GM23248 (cell line): ENCODE data around the gene ABL1.
"Not testable (repeated sequence)": the region's sequence is repeated elsewhere in the genome, so short reads cannot be mapped to it uniquely, and the experiment has no call there.

Experiments
- EZH2 ChIP-seq: fragments of 200-600 bp; sonication (generic); IDR thresholded peaks from 2 replicates; pipeline ENCODE4 v1.6.1; 2018; ENCODE audit warnings: antibody characterized with exemption, mild to moderate bottlenecking; ENCODE audit not compliant: insufficient read depth, poor library complexity, severe bottlenecking
- EZH2phosphoT487 ChIP-seq: fragments of 200-600 bp; sonication (generic); IDR thresholded peaks from 2 replicates; pipeline ENCODE4 v1.6.1; 2018; ENCODE audit warnings: antibody characterized with exemption, moderate library complexity, mild to moderate bottlenecking, low read depth; ENCODE audit not compliant: insufficient read depth

GRCh38 chr9:130910041-130910440, 75.0 kb downstream of the ABL1 start:
- not testable (repeated sequence) for TF ChIP-seq EZH2, EZH2phosphoT487
